Measurements from ENCODE around the gene RUSF1. TPM values are rescaled to one million over a fixed set of nuclear protein-coding genes. Genes with fewer than 3 reads are reported as not detected.
"Not testable (repeated sequence)": the region's sequence is repeated elsewhere in the genome, so short reads cannot be mapped to it uniquely, and the experiment has no call there.

The RUSF1 gene
- total RNA-seq, 1 experiment from 2014 or later, result 62.6 TPM

- DNase-seq (ENCODE audit: extremely low read depth, low read depth), result no peak
Observed at GRCh38 chr16:31488468-31489297, 19.5 kb downstream of the RUSF1 start.

DNA sequence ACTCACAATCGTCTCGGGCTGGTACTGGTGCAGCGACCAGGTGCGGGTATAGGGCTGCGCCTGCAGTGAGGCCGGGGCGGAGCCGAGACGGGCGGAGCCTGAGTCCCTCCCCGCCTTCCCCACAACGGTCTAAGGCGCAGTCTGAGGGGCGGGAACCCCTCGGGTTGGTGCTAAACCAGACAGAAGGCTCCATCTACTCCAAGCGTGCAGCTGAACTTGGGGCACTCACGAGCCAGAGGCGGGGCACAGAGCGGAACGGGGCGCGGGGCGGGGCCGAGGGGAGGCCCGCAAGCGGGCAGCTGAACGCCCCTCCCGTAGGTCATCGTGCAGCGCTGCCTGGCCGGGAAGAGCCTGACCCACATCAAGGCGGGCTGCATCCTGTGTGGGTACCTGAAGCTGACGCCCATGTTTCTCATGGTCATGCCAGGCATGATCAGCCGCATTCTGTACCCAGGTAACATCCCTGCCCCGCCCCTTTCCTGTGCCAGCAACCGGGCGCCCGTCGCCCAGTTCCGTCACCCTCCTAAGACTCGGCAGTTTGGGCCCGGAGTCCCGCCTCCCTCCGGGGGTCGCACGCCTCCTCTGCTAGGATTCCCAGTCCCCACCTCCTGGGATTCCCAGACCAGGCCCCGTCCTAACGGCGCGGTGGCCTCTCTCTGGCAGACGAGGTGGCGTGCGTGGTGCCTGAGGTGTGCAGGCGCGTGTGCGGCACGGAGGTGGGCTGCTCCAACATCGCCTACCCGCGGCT, 20.3 kb downstream of the RUSF1 start:
- peak; percentile 13 for DNase-seq (ENCODE audit: extremely low read depth, low read depth)

DNA sequence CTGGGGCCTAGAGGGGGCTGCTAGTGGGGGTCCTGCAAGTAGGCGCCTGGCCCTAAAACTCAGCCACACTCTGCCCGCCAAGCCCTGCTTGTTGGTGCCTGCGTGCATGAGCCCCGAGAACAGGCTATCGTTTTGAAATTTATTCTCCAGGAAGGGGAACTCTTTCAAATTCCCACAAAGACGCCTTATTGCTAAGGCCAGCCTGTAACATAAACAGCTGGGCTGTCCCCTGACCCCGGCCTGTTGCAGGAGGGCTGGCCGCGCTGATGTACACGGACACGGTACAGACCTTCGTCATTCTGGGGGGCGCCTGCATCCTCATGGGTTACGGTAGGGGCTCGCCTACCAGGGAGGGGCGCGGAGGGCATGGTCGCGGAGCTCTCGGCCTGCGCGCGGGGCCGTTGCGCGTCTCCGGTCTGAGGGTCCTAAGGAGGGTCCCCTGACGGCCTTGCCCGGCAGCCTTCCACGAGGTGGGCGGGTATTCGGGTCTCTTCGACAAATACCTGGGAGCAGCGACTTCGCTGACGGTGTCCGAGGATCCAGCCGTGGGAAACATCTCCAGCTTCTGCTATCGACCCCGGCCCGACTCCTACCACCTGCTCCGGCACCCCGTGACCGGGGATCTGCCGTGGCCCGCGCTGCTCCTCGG, 21.0 kb downstream of the RUSF1 start:
- no peak for DNase-seq (ENCODE audit: extremely low read depth, low read depth)

DNA sequence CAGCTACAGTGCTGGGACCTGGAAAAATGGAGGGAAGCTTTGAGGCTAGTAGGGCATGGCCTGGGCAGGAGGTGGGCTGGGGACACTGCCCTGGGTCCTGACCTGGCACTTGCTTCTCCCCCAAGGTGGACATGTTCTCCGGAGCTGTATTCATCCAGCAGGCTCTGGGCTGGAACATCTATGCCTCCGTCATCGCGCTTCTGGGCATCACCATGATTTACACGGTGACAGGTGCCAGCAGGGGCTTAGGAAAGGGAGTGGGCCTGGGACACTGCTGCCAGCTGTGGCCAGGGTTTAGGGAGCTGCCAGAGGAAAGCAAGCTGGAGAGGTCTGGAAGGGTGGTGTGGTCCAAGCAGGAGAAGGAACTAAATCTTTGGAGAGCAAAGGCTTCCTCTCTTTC, 22.1 kb downstream of the RUSF1 start:
- no peak for DNase-seq (ENCODE audit: extremely low read depth, low read depth)

DNA sequence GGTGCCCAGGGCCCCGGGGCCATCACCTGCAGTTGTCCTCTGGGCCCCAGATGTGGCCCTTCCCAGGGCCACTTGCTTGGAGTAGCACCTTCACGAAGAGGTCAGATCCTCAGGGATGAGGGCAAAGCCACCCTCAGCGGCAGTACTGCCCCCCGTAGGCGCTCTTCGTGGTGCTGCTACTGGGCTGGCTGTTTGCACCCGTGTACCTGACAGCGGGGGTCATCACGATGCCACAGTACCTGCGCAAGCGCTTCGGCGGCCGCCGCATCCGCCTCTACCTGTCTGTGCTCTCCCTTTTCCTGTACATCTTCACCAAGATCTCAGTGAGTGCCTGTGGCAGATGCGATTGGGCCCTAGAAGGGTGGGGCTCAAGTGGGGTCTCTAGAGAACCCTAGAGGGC, 22.6 kb downstream of the RUSF1 start:
- DNase-seq (ENCODE audit: extremely low read depth, low read depth), result no peak

DNA sequence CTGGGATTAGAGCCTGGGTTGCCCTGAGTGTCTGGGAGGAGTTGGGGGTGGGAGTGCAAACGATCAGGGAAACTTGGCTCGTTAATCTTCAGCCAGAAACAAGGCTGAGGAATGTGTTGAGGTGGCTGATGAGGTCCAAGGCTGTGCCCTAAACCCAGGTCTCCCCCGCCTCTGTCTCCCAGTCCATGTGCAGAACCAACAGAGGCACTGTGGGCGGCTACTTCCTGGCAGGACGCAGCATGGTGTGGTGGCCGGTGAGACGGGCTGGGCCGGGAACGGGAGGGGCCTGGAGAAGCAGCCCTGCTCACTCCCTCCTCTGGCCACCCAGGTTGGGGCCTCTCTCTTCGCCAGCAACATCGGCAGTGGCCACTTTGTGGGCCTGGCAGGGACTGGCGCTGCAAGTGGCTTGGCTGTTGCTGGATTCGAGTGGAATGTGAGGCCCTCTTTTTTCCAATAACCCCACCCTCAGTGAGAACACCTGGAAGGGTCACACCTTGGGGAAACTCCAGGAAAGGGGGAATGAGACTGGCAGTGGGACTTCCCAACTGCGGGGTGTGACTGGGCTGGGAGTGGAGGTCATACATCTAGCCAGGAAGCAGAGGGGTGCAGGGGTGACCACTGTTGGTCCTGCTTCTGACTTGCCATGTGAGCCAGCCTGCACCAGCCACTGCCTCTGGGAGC, 23.6 kb downstream of the RUSF1 start:
- no peak for DNase-seq (ENCODE audit: extremely low read depth, low read depth)

GRCh38 chr16:31484048-31484447, 24.1 kb downstream of the RUSF1 start:
- DNase-seq (ENCODE audit: extremely low read depth, low read depth), result not testable (repeated sequence)

GRCh38 chr16:31483081-31483480, 25.1 kb downstream of the RUSF1 start, which contains the start of gene SLC5A2:
TSS of gene SLC5A2 (plus strand) at chr16:31483123. CDS start at chr16:31483137, 14 bp downstream.
- no peak for DNase-seq (ENCODE audit: extremely low read depth, low read depth)

DNA sequence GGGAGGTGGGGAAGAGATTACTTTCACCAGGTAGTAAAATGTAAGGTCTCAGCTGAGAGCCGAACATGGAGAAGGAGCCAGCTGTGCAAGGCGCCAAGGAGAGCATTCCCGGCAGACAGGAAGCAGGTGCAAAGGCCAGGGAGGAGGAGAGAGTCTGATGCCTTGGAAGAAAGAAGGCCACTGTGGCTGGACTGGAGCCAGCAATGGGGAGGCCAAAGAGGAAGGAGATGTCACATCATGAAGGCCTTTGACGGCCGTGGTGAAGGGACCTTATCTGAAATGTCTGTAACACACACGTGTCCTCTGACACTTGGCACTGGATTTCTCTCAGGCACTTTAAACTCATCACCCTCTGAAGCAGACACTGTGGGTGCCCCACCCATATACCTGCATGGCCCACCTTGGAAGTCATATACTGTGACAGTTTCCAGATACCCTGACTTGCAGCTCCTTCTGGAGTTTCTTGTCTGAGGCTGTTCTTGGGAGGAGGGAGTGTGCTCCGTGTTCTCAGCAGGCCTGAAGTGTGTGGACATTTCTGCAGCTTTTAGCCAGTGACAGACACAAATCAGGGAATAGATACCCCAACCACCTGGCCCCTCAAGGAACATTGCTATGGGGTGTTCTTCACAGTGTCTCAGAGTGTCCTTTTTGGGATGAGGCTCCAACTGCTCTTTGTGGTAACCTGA, 27.2 kb downstream of the RUSF1 start:
- no peak for DNase-seq (ENCODE audit: extremely low read depth, low read depth)

- DNase-seq (ENCODE audit: extremely low read depth, low read depth), result no peak
Observed at GRCh38 chr16:31479751-31480150, 28.4 kb downstream of the RUSF1 start.

DNA sequence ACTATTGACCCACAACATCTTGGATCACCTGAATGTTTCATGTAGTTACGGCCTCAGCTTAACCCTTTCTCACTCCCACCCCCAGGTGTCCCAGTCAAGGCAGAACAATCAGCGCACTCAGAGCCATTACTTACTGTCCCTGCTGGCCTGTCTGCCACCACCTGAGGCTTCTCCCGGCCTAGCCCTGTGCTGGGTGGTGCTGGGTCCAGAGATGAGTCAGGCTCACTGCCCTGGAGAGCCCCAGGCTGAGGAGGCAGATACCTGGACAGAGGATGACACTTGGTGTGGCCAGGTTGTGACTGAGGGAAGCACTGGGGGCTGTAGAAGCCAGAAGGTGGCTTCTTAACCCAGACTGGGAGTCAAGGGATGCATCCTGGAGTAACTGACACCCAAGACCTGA, 29.2 kb downstream of the RUSF1 start:
- DNase-seq (ENCODE audit: extremely low read depth, low read depth), result no peak

DNA sequence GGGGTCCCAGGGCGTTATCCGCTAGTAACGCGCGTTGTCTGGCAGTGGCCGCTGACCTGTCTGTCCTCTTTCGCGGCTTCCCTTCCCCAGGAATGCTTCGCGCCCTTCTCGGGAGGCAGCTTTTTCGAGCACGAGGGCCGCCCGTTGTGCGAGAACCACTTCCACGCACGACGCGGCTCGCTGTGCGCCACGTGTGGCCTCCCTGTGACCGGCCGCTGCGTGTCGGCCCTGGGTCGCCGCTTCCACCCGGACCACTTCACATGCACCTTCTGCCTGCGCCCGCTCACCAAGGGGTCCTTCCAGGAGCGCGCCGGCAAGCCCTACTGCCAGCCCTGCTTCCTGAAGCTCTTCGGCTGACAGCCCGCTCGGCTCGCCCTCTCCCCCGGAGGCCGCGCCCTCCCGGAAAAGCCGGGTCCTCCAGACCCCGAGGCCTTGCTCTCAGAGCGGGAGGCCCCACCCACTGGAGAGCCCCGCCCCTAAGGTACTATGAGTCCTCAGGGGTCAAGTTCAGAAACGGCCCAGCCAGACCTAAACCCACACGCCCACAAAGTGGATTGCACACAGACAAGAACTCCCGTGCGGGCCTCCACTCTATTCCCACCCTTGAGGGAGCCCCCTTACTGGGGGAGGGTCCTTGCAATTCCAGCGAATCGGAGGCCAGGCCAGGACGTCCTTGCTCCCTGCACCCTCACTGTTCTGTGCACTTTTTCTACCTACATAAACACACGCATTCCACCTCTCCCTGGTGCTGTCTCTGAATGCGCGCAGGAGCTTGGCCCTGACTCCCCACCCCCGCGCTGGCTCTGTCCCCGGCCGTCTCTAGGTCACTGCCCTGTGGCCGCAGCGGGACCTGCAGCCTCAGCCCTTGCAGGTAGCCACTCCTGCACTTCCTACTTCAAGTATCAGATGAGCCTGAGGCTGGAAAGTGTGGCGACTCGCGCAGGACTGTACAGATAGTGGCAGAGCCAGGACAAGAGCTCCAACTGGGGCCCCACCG, 30.7 kb downstream of the RUSF1 start:
- no peak for DNase-seq (ENCODE audit: extremely low read depth, low read depth)

DNA sequence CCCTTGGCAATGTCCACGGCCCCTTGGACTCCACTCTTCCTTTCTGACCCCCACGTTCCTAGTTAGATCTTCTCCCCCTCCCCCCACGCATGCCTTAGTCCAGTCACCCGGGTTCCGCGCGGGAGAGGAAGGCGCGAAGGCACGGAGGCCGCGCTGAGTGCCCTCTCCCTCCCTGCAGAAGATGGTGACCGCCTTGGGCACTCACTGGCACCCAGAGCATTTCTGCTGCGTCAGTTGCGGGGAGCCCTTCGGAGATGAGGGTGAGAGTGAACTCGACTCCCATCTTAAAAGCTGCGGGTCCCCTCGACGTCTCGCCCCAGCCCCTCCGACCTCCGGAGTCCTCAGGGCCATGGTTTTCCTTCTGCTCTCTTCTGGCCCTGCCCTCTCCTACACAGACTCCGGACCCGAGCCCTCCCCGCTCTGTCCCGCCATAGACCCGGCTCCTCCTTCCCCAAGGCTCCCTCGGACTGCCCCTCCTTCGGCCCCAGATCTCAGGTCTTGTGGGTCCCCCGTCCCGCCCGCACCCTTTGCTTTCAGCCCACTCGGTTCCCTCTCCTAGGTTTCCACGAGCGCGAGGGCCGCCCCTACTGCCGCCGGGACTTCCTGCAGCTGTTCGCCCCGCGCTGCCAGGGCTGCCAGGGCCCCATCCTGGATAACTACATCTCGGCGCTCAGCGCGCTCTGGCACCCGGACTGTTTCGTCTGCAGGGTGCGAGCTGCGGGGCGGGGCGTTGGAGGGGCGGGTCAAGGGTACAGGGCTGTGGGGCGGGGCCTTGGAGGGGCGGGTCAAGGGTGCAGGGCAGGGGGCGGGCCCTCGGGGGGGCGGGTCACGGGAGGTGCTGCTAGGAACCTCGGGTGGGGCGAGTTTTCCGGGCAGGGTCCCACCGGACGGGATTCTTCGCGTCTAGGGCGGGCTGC, 31.6 kb downstream of the RUSF1 start:
- DNase-seq (ENCODE audit: extremely low read depth, low read depth), result peak; percentile 76

DNA sequence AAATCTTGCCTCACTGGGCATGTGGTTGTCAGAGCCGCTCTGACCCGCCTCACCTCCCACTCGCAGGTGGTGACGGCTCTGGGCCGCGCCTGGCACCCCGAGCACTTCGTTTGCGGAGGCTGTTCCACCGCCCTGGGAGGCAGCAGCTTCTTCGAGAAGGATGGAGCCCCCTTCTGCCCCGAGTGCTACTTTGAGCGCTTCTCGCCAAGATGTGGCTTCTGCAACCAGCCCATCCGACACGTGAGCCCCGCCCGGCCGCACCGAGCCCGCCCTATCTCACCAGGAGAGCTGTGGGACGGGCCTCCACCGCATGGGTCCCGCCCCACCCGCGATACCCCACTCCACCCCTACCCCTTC, 32.3 kb downstream of the RUSF1 start:
- DNase-seq (ENCODE audit: extremely low read depth, low read depth), result no peak

GRCh38 chr16:31474773-31475738, 33.1 kb downstream of the RUSF1 start:
- DNase-seq (ENCODE audit: extremely low read depth, low read depth), result no peak

- no peak for DNase-seq (ENCODE audit: extremely low read depth, low read depth)
Observed at GRCh38 chr16:31474173-31474714, 33.9 kb downstream of the RUSF1 start.

All from NCI-H460 (cell line).